Vagina (tissue), 2 donors: ENCODE data around the gene AMBN. TPM values are rescaled to one million over a fixed set of nuclear protein-coding genes. Genes with fewer than 3 reads are reported as not detected.
A peak's percentile ranks its signal among the peaks of the same experiment; 100 is the strongest.

ENCODE experiments used
- DNase-seq, 2 donors: peaks; one replicate each; pipeline ENCODE4 v3.0.0-alpha.2; 2017; ENCODE audit errors: extremely low spot score in 2 of 2
- H3K27ac ChIP-seq: fragments of 200-600 bp; sonication (generic); one replicate; pipeline ENCODE4 v1.5.1; 2019
- H3K27me3 ChIP-seq: fragments of 200-600 bp; sonication (generic); one replicate; pipeline ENCODE4 v1.5.1; 2019
- H3K36me3 ChIP-seq, 2 donors: fragments of 200-600 bp; sonication (generic); one replicate each; pipeline ENCODE4 v1.5.1; 2017 to 2019
- H3K4me1 ChIP-seq: fragments of 200-600 bp; sonication (generic); one replicate; pipeline ENCODE4 v1.5.1; 2019
- H3K4me3 ChIP-seq, 2 donors: fragments of 200-600 bp; sonication (generic); 1 replicate in 1 of 2; 2 replicates in 1 of 2; pipeline ENCODE4 v1.5.1; 2016 to 2019
- H3K9me3 ChIP-seq: fragments of 200-600 bp; sonication (generic); one replicate; pipeline ENCODE4 v1.5.1; 2019
- CTCF ChIP-seq, 3 experiments: fragments of 450-650 bp in 2 of 3; fragments of 200-600 bp in 1 of 3; sonication (generic) in 1 of 3; IDR thresholded peaks; one replicate each; pipeline ENCODE4 v1.5.1; 2017 to 2019; ENCODE audit warnings: antibody characterized with exemption in 3 of 3, mild to moderate bottlenecking in 2 of 3, moderate library complexity in 2 of 3
- POLR2A ChIP-seq, 2 donors: fragments of 450-650 bp; IDR thresholded peaks; one replicate each; pipeline ENCODE4 v1.6.1; 2017; ENCODE audit warnings: antibody characterized with exemption in 2 of 2, mild to moderate bottlenecking in 2 of 2, moderate library complexity in 2 of 2
- POLR2AphosphoS5 ChIP-seq, 2 donors: sonication (generic); formaldehyde crosslinking; IDR thresholded peaks; one replicate each; pipeline ENCODE4 v1.9.0; 2017; ENCODE audit warnings: antibody characterized with exemption in 2 of 2, mild to moderate bottlenecking in 2 of 2, low read depth in 1 of 2; ENCODE audit not compliant: insufficient read depth in 1 of 2
- intact Hi-C: fragments of 100-400 bp; cut with DNase I; formaldehyde crosslinking; loops from one replicate; pipeline ENCODE4 v1.15.1; 2023
- total RNA-seq: library from RNA; depleted of rRNA; stranded (reverse); fragments of >200 nt; gene quantifications from one replicate; pipeline ENCODE4 v1.2.3, GENCODE V29; 2016

Gene AMBN
- total RNA-seq, 1 donor from 2014 or later, result not detected

DNA sequence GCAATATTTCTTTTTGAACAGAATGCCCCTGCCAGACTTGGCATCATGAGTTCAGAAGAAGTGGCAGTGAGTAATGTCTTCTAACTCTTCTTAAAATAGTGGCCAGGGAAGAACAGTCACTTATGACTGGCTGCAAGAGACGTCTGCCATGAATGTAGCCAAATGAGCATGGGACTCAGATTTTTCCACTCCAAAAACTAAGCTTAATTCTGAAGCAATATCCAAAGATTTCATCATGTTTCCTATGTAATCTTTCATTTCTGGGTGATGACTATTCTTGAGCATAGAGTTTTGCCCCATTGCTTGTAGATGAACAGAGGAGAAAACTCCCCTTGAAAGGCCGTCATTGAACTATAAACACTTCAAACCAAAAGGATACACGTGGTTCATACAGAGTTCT, 11.8 kb downstream of the AMBN start:
- H3K27ac ChIP-seq, result no peak overlapping the region
- H3K4me1 ChIP-seq, result no peaks in the 10 kb centered on the region
- H3K27me3 ChIP-seq, result no peaks in the 10 kb centered on the region
- H3K4me3 ChIP-seq, result no peak overlapping the region
- TF ChIP-seq POLR2A (IDR thresholded peaks at IDR 0.05), result no peak
- no peak for TF ChIP-seq CTCF (IDR thresholded peaks at IDR 0.05)
- TF ChIP-seq POLR2AphosphoS5 (IDR thresholded peaks at IDR 0.05; ENCODE audit: insufficient read depth in 1 of 2, low read depth in 1 of 2), result no peak
- H3K36me3 ChIP-seq, result no peaks in the 10 kb centered on the region
- DNase-seq, result no peak
- no peaks in the 10 kb centered on the region for H3K9me3 ChIP-seq
- intact Hi-C loops, result no loop called here

DNA sequence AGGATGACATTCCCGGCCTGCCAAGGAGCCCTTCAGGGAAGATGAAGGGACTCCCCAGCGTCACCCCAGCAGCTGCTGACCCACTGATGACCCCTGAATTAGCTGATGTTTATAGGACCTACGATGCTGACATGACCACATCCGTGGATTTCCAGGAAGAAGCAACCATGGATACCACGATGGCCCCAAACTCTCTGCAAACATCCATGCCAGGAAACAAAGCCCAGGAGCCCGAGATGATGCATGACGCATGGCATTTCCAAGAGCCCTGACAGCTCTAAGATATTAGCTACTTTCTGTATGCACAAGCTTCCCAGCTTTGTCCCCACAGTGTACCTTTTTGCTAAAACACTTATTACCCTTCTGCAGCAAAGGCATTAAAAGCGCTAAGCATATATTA, 14.4 kb downstream of the AMBN start:
- Histone ChIP-seq H3K27ac (no peak overlapping the region), H3K9me3 (no peaks in the 10 kb centered on the region), H3K27me3 (no peaks in the 10 kb centered on the region), H3K36me3 (no peaks in the 10 kb centered on the region), H3K4me1 (no peaks in the 10 kb centered on the region), H3K4me3 (no peak overlapping the region)
- intact Hi-C loops, result no loop called here
- no peak for DNase-seq
- TF ChIP-seq POLR2AphosphoS5 (IDR thresholded peaks at IDR 0.05; ENCODE audit: insufficient read depth in 1 of 2, low read depth in 1 of 2), result no peak

- Histone ChIP-seq H3K27me3 (no peaks in the 10 kb centered on the region), H3K36me3 (no peaks in the 10 kb centered on the region), H3K4me1 (no peaks in the 10 kb centered on the region), H3K4me3 (no peak overlapping the region), H3K27ac (no peak overlapping the region), H3K9me3 (no peaks in the 10 kb centered on the region)
- TF ChIP-seq POLR2AphosphoS5 (IDR thresholded peaks at IDR 0.05; ENCODE audit: insufficient read depth in 1 of 2, low read depth in 1 of 2) (no peak), CTCF (IDR thresholded peaks at IDR 0.05) (no peak), POLR2A (IDR thresholded peaks at IDR 0.05) (no peak)
- no peak for DNase-seq
- intact Hi-C loops, result no loop called here
These were observed 15.3 kb downstream of the AMBN start for GRCh38 chr4:70607334-70607853.

GRCh38 chr4:70608324-70608723, 16.3 kb downstream of the AMBN start:
- intact Hi-C loops, result no loop called here
- TF ChIP-seq CTCF (IDR thresholded peaks at IDR 0.05) (no peak), POLR2AphosphoS5 (IDR thresholded peaks at IDR 0.05; ENCODE audit: insufficient read depth in 1 of 2, low read depth in 1 of 2) (no peak), POLR2A (IDR thresholded peaks at IDR 0.05) (no peak)
- Histone ChIP-seq H3K27me3 (no peaks in the 10 kb centered on the region), H3K27ac (no peak overlapping the region), H3K4me1 (no peaks in the 10 kb centered on the region), H3K4me3 (no peak overlapping the region), H3K9me3 (no peaks in the 10 kb centered on the region), H3K36me3 (no peaks in the 10 kb centered on the region)
- DNase-seq, result no peak

DNA sequence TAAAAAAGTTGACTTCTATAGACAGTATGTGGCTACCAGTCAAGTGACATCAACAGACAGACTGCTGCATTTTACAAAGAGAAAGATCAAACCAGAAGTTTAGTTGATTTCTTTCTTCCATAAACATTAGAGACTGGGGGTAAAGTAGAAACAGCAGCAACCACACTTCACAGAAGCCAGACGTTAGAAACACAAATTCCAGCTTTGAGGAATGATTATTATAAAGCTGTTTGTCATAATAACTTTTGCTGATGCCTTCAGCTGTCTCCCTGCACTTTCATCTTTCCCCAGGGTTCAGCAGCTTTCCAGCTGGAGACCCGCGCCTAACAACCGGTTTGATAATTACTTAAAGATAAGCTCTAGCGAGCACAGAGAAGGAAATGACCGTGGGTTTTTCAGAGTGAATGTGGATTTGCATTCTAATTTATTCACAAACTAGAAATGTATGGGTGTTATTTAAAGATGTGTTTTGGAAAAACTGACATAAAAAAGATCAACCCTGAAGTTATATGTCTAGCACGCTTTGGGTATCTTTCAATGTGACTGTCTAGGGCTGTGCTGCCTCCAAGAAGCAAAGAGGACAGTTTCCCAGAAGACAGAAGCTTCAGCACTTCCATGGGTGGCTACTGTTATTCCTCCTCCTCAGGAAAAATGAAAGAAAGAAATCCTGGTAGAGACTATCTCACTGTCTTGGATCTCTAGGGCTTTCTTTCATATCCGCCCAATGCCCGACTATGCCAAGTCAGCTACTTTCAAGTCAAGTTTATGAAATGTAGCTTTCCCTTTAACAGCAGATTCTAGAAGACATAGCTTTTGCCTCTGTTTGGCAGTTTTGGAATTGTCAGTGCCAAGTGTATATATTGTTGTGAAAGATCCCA, 21.5 kb downstream of the AMBN start:
- DNase-seq, result no peak
- H3K27ac ChIP-seq, result no peak overlapping the region
- no peaks in the 10 kb centered on the region for H3K27me3 ChIP-seq
- intact Hi-C loops, result no loop called here
- peaks cover 11% of the 10 kb centered on the region for H3K4me1 ChIP-seq
- H3K36me3 ChIP-seq, result no peaks in the 10 kb centered on the region
- TF ChIP-seq POLR2A (IDR thresholded peaks at IDR 0.05), result no peak
- no peak for TF ChIP-seq CTCF (IDR thresholded peaks at IDR 0.05)
- no peak for TF ChIP-seq POLR2AphosphoS5 (IDR thresholded peaks at IDR 0.05; ENCODE audit: insufficient read depth in 1 of 2, low read depth in 1 of 2)
- peak overlapping the region in 1 of 2 donors; percentile 31 for H3K4me3 ChIP-seq
- no peaks in the 10 kb centered on the region for H3K9me3 ChIP-seq
